Right lobe of liver (tissue), 6 donors: ENCODE measurements around the gene STAM. TPM values are rescaled to one million over a fixed set of nuclear protein-coding genes. Genes with fewer than 3 reads are reported as not detected.
"Not testable (repeated sequence)": the region's sequence is repeated elsewhere in the genome, so short reads cannot be mapped to it uniquely, and the experiment has no call there.

Source experiments
- ATAC-seq, 4 donors: fragments of 200-7000 bp; cut with Tn5 transposase; one replicate each; pipeline ENCODE4 v1.9.1; 2020; ENCODE audit warnings: mild to moderate bottlenecking in 4 of 4, moderate library complexity in 4 of 4
- DNase-seq, 3 donors: peaks; one replicate each; pipeline ENCODE4 v3.0.0-alpha.2; 2020
- H3K27ac ChIP-seq, 3 donors: fragments of 200-600 bp; one replicate each; pipeline ENCODE4 v1.8.0; 2022
- H3K27me3 ChIP-seq, 2 donors: fragments of 200-600 bp; one replicate each; pipeline ENCODE4 v1.8.0; 2022
- H3K36me3 ChIP-seq, 4 donors: fragments of 200-600 bp; sonication (generic) in 1 of 4; one replicate each; pipeline versions ENCODE4 v1.5.1 to v1.8.0; 2017 to 2022; ENCODE audit warnings: control low read depth in 1 of 4
- H3K4me1 ChIP-seq, 4 donors: fragments of 200-600 bp; sonication (generic) in 1 of 4; one replicate each; pipeline versions ENCODE4 v1.5.1 to v1.8.0; 2017 to 2022; ENCODE audit warnings: control low read depth in 1 of 4
- H3K4me3 ChIP-seq, 3 donors: fragments of 200-600 bp; one replicate each; pipeline ENCODE4 v1.8.0; 2022
- H3K9me3 ChIP-seq, 4 donors: fragments of 200-600 bp; sonication (generic) in 1 of 4; one replicate each; pipeline versions ENCODE4 v1.5.1 to v1.8.0; 2017 to 2022; ENCODE audit warnings: control low read depth in 1 of 4
- POLR2A ChIP-seq: fragments of 450-650 bp; IDR thresholded peaks from one replicate; pipeline ENCODE4 v1.6.1; 2017; ENCODE audit warnings: antibody characterized with exemption, mild to moderate bottlenecking
- WGBS: methylation state at CpG from one replicate; pipeline ENCODE4 v1.1.6; 2018; ENCODE audit warnings: low coverage, low lambda C conversion rate; ENCODE audit not compliant: insufficient coverage; ENCODE audit errors: missing lambda C conversion rate; 5-methylcytosine and 5-hydroxymethylcytosine counted together
- intact Hi-C, 2 donors: fragments of 100-400 bp; cut with DNase I; formaldehyde crosslinking; loops; one replicate each; pipeline versions ENCODE4 v1.11.2 to v1.14.1; 2022
- total RNA-seq, 6 experiments: library from RNA; depleted of rRNA in 2 of 6; stranded (reverse); fragments of >200 nt in 2 of 6; fragmentation: NEBNext Ultra II Directional in 3 of 6; extraction: Animal tissue kit (Norgen Biotek cat#: 25700) in 3 of 6; gene quantifications; one replicate each; pipeline versions ENCODE4 v1.1.0 to v1.2.4, GENCODE V29; 2016 to 2023
- TF ChIP-seq, protein P1 (sequence below), 4 donors: fragments of 200-600 bp in 3 of 4; fragments of 450-650 bp in 1 of 4; IDR thresholded peaks; one replicate each; pipeline versions ENCODE4 v1.5.1 to v1.8.0; 2016 to 2022; ENCODE audit warnings: antibody characterized with exemption in 4 of 4, mild to moderate bottlenecking in 2 of 4
- donor health status: DM: no; HTN: yes; CAD: no.
- donor health status: DM: no; HTN: no; CAD: no.
- donor health status: DM: no; HTN: no; CAD: no.
- donor health status: DM: no; HTN: yes; CAD: no.
- donor health status: DM: no; HTN: yes; CAD: no.

The STAM gene
- total RNA-seq, 6 experiments from 2014 or later = 7.9 to 13.4 (median 8.2) TPM

DNA sequence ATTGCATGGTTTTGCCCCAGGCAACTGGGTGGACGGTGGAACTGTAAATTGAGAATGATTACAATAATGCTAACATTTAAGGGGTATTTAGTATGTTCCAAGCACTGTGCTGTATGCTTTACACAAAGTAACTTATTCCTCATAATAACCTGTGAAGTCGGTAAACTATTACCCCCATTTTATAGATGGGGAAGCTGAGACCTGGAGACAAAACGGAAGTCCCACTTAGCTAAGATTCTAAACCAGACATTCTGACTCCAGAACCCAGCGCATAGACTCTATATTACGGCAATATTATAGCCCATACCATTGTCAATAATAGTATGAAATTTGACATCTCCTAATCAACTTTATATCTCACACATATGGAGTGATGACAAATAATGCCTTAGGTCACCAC lies 68.1 kb downstream of the STAM start:
- intact Hi-C loops = no loop called here
- no peak for ATAC-seq
- H3K27me3 ChIP-seq = no peaks in the 10 kb centered on the region
- no peak overlapping the region for H3K27ac ChIP-seq
- H3K4me3 ChIP-seq = no peak overlapping the region
- no peaks in the 10 kb centered on the region for H3K4me1 ChIP-seq
- no peaks in the 10 kb centered on the region for H3K9me3 ChIP-seq
- H3K36me3 ChIP-seq = peaks cover 0 to 15% (median 6%) of the 10 kb centered on the region in 4 donors
- WGBS = 94% methylated on average over 5 of the region's 5 CpGs
- no peak for DNase-seq
- no peak for TF ChIP-seq POLR2A
- TF ChIP-seq, protein P1, sequence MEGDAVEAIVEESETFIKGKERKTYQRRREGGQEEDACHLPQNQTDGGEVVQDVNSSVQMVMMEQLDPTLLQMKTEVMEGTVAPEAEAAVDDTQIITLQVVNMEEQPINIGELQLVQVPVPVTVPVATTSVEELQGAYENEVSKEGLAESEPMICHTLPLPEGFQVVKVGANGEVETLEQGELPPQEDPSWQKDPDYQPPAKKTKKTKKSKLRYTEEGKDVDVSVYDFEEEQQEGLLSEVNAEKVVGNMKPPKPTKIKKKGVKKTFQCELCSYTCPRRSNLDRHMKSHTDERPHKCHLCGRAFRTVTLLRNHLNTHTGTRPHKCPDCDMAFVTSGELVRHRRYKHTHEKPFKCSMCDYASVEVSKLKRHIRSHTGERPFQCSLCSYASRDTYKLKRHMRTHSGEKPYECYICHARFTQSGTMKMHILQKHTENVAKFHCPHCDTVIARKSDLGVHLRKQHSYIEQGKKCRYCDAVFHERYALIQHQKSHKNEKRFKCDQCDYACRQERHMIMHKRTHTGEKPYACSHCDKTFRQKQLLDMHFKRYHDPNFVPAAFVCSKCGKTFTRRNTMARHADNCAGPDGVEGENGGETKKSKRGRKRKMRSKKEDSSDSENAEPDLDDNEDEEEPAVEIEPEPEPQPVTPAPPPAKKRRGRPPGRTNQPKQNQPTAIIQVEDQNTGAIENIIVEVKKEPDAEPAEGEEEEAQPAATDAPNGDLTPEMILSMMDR (IDR thresholded peaks at IDR 0.05) = no peak

DNA sequence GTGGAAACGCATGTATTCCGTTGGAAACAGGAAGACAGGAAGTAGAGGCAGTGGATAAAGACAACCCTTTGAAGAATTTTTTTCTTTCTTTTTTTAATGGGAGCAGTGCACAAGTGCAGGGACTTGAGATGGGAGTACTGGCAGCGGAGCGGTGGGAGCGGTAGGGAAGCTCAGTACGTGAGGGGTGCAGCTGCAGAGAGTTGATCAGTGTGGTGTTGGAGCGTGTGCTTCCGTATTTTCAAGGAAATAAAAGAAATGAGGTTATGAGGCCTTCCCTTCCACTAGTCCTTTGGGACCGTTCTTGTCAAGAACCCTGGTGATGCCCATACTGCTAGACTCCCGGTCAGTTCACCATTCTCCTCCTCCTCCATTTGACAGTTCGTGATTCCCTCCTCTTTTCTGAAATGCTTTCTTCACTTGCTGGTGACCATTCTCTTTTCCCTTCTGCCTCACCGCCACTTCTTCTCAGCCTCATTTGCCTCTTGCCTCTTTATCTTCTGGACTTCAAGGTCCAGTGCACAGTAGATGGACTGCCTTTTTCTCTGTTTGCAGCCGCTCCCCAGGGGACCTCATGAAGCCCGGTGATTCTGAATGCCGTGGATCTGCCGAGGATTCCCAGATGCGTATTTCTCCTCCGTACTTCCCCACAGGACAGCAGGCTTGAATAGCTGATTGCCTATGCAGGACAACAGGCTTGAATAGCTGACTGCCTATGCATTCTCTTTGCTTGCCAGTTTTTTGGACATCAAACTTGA lies 68.9 kb downstream of the STAM start:
- Histone ChIP-seq H3K4me1 (no peaks in the 10 kb centered on the region), H3K4me3 (no peak overlapping the region), H3K27ac (no peak overlapping the region), H3K9me3 (no peaks in the 10 kb centered on the region), H3K27me3 (no peaks in the 10 kb centered on the region), H3K36me3 (peaks cover 0 to 15% (median 6%) of the 10 kb centered on the region in 4 donors)
- TF ChIP-seq, protein P1 (IDR thresholded peaks at IDR 0.05) = no peak
- no peak for TF ChIP-seq POLR2A
- 93% methylated on average over 17 of the region's 18 CpGs for WGBS
- DNase-seq = no peak
- intact Hi-C loops = no loop called here
- ATAC-seq = no peak

DNA sequence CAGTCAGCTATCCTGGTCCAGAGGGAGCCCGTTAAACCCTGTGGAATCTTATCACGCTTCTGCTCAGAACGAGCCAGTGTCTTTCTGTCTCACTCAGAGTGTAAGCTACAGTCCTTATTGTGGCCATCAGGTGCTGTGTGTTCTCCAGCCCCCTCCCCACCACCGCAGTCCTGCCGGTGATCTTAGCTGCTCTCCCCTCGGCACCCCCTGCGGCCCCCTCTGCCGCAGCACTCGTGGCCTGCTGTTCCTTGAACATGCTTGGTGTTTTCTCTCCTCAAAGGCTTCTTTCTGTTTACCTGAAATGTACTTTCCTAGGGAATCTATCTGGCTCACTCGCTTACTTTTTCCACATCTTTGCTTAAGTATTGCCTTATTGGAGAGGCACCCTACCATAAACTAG lies 69.8 kb downstream of the STAM start:
- DNase-seq (no peak), ATAC-seq (no peak)
- TF ChIP-seq POLR2A = no peak
- TF ChIP-seq, protein P1 (IDR thresholded peaks at IDR 0.05) = no peak
- intact Hi-C loops = no loop called here
- Histone ChIP-seq H3K9me3 (no peaks in the 10 kb centered on the region), H3K27ac (no peak overlapping the region), H3K4me3 (no peak overlapping the region), H3K27me3 (no peaks in the 10 kb centered on the region), H3K36me3 (peaks cover 0 to 15% (median 5%) of the 10 kb centered on the region in 4 donors), H3K4me1 (no peaks in the 10 kb centered on the region)
- 100% methylated on average over 5 of the region's 10 CpGs for WGBS

DNA sequence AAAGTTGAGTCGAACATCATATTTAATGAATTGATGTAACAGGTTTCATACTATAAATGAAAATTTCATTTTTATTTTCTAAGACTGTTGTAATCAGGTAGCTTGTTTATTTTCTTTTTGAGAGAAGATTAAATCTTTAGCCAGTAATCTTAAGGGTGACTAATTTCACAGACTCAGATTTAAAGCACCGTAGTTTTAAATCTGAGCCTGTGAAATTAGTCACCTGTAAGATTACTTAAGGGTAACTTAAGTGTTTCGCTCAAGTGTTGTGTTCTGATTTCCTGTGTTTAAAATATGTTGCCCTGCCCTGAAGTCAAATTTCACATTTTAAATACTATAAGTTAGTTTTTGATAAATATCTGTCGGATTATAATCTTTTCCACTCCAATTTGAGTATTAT lies 72.2 kb downstream of the STAM start:
- peaks cover 0 to 9% (median 2%) of the 10 kb centered on the region in 4 donors for H3K36me3 ChIP-seq
- no peak overlapping the region for H3K4me3 ChIP-seq
- H3K27ac ChIP-seq = no peak overlapping the region
- TF ChIP-seq POLR2A = no peak
- TF ChIP-seq, protein P1 (IDR thresholded peaks at IDR 0.05) = no peak
- DNase-seq (no peak), ATAC-seq (no peak)
- H3K27me3 ChIP-seq = no peaks in the 10 kb centered on the region
- no peaks in the 10 kb centered on the region for H3K9me3 ChIP-seq
- no peaks in the 10 kb centered on the region for H3K4me1 ChIP-seq
- intact Hi-C loops = no loop called here
- WGBS = 95% methylated on average over 4 of the region's 4 CpGs

DNA sequence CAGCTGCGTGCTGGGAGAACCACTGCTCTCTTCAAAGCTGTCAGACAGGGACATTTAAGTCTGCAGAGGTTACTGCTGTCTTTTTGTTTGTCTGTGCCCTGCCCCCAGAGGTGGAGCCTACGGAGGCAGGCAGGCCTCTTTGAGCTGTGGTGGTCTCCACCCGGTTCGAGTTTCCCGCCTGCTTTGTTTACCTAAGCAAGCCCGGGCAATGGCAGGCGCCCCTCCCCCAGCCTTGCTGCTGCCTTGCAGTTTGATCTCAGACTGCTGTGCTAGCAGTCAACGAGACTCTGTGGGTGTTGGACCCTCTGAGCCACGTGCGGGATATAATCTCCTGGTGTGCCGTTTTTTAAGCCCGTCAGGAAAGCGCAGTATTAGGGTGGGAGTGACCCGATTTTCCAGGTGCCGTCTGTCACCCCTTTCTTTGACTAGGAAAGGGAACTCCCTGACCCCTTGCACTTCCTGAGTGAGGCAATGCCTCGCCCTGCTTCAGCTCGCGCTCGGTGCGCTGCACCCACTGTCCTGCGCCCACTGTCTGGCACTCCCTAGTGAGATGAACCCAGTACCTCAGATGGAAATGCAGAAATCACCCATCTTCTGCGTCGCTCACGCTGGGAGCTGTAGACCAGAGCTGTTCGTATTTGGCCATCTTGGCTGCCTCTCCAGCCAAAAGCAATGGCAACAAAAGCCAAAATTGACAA lies 78.5 kb downstream of the STAM start:
- H3K9me3 ChIP-seq, H3K4me3 ChIP-seq, H3K4me1 ChIP-seq, H3K27me3 ChIP-seq, DNase-seq, H3K27ac ChIP-seq, H3K36me3 ChIP-seq, intact Hi-C loops, ATAC-seq: not testable (repeated sequence)
- WGBS = 95% methylated on average over 10 of the region's 25 CpGs
